Fibroblast of skin of right quadriceps (primary cell): ENCODE data around the gene TBC1D22A.

Source experiments
- DNase-seq: peaks from one replicate; pipeline ENCODE4 v3.0.0-alpha.2; 2013

TBC1D22A gene

DNA sequence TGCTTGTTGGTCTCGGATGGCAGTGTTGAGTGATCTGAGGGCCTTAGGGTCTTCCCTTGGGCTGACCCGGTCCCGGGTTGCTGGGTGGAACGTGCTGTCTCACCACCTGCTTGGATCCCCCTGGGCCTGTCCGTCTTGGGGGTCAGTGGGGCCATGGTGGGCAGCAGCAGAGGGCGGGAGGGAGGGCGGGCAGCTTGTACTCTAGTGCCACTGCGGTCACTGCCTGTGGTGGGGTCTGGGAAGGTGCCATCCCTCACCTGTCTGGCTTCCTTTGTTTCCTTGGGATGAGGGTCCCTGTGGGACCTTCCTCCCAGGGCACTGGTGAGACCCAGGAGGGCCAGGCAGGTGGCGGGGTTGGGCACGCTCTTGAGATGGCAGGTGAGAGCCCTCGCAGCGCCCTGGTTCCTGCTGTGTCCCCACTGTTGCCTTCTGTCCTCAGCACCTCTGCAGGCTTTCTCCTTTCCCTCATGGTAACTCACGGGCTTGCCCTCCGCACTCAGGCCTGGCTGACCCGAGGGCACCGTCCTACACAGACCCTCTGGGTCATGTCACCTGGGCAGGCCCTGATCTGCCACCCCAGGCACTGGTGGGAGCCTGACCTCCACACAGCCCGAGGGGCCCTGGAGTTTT, 34.2 kb downstream of the TBC1D22A start:
- no peak for DNase-seq

DNA sequence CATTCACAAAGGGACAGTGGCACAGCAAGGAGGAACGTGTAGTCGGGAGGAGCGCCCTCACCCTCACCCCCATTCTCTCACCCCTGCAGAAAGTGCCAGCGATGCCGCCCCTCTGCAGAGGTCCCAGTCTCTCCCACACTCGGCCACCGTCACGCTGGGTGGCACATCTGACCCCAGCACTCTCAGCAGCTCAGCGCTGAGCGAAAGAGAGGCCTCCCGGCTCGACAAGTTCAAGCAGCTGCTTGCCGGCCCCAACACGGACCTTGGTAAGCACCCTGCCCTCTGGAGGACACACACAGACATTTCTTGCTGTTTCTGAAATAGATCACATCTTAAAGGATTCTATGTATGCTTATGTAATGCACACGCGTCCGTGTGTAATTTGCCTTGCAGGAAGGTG, 34.9 kb downstream of the TBC1D22A start:
- DNase-seq: no peak

- DNase-seq: no peak
Measured at GRCh38 chr22:46798041-46798365, 35.6 kb downstream of the TBC1D22A start.

GRCh38 chr22:46798366-46799350, 36.2 kb downstream of the TBC1D22A start:
- peak; percentile 61 for DNase-seq

- DNase-seq: no peak
Measured at GRCh38 chr22:46799626-46800025, 37.2 kb downstream of the TBC1D22A start.

- DNase-seq: no peak
Measured at GRCh38 chr22:46800102-46800857, 37.8 kb downstream of the TBC1D22A start.

- no peak for DNase-seq
Measured at GRCh38 chr22:46801331-46801811, 38.9 kb downstream of the TBC1D22A start.

- no peak for DNase-seq
Measured at GRCh38 chr22:46801826-46802607, 39.6 kb downstream of the TBC1D22A start.

DNA sequence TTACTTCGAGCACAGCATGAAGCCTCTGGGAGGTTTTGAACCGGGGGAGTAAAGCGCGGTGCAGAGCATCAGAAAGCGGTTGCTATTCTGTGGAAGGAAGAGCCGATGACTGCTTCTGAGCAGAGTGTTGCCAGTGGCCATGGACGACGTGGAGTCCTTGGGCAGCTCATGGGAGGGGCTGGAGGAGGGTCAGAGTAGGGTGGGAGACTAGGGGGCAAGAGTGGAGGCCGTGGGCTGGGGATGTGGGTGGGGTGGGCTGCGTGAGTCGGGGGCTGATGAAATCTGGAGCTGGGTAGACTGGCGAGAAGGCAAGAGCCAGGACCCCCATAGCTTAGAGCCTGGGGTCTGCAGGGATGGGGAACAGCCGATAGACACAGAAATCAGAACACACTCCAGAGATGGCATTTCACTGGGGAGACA, 40.2 kb downstream of the TBC1D22A start:
- no peak for DNase-seq

DNA sequence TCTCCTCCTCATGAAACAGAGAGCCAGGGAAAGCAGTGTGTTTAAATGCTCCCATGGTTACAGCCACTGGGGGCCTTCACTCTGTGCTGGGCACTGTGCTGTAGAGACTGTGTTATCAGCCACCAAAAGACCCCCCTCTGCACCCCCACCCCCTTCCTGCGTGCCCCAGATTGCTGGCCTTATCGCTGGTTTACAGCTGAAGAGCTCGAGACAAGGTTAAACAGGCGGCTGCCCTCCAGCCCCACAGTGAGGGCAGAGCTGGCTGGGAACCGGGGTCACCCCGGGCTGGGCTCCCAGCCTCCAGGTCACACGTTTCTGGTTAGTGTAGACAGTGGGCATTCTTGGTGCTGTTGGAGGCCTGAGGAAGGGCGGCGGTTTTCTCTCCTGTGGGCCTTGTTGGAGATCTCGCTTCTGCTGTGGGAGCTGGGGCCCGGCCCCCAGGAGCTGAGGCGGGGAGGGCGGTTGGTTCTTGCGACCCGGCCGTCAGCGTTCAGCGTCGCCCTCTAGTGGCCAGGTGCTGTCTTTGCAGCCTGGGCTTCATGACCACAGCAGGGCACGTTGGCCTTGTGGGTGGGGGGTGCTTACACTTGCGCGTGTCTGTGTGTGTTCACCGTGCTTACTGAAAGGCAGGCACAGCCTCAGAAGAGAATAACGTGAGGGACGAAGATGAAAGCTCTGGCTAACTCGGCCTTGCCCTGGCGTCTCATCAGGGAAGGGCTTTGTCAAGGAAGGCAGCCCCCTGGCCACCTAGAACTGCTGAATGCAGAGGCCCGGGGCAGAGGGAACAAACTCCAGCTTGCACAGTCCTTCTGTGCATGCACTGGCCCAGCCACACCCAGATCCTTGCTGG, 40.8 kb downstream of the TBC1D22A start:
- DNase-seq: no peak

- no peak for DNase-seq
Measured at GRCh38 chr22:46803936-46804335, 41.5 kb downstream of the TBC1D22A start.

- DNase-seq: no peak
Measured at GRCh38 chr22:46806794-46807193, 44.3 kb downstream of the TBC1D22A start.

GRCh38 chr22:46807458-46807857, 45.0 kb downstream of the TBC1D22A start:
- DNase-seq: no peak

GRCh38 chr22:46809153-46809885, 46.9 kb downstream of the TBC1D22A start:
- no peak for DNase-seq

GRCh38 chr22:46810856-46811786, 48.7 kb downstream of the TBC1D22A start:
- DNase-seq: no peak

DNA sequence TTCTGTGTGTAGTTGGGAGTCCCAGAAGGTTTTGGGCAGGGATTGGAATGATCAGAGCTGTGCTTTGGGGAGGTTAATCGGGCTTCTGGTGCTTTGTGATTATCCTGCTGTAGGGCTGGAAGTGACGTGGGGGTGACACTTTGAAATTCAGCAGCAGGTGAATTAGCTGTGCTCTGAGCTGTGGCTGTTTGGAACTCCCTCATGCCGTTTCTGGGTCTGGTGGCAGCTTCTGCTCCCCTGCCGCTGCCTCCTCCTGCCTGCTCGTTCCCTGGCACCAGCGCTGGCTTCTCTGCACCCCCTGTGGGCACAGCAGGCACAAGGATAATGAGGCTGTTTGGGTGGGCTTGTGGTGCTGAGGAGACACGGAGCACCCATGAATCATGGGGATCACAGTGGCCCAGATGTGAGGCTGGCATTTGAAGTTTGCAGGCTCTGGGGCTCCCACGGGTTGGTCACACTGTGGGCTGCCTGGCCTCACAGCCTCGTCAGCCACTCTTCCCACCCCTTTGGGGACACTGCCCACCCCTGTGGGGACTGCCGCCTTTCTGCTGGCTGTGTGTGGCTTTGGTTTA, 49.7 kb downstream of the TBC1D22A start:
- no peak for DNase-seq

GRCh38 chr22:46812788-46813187, 50.3 kb downstream of the TBC1D22A start:
- DNase-seq: no peak

DNA sequence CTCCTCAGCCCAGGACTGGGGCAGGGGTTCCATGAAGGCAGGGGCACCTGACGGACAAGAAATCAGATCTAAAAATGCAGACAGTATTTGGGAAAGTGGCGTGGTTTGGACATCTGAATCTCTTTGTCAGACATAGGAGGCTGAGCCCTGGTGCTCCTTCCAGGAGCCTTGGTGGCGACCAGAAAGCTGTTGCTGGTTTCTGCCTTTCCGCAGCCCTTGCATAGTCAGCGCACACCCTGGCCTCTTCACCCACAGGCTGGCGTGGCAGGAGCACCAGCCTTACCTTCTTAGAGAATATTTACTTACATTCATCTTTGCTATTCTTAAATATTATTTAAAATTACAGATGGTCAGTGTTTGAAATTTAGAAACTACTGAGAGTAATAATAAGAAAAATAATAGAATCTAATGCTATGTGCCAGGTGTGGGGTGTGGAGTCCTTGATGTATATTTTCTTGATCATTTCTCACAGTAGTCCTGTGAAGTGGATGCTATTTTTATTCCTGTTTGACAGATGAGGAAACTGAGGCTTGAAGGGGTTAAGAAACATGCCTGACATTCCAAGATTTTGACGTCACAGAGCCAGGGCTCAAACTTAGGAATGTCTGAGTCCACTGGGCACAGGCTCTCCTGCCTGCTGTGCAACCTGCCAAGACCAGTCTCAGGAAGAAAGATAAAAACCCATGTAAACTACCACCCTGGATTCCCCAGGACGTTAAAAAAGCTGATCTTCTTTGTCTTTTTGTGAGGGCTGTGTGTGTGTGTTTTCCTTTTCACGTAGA, 51.6 kb downstream of the TBC1D22A start:
- peak; percentile 42 for DNase-seq
